ENCODE measurements around the gene PRELID1.
"Not testable (repeated sequence)": the region's sequence is repeated elsewhere in the genome, so short reads cannot be mapped to it uniquely, and the experiment has no call there.

Gene PRELID1, protein sequence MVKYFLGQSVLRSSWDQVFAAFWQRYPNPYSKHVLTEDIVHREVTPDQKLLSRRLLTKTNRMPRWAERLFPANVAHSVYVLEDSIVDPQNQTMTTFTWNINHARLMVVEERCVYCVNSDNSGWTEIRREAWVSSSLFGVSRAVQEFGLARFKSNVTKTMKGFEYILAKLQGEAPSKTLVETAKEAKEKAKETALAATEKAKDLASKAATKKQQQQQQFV

DNA sequence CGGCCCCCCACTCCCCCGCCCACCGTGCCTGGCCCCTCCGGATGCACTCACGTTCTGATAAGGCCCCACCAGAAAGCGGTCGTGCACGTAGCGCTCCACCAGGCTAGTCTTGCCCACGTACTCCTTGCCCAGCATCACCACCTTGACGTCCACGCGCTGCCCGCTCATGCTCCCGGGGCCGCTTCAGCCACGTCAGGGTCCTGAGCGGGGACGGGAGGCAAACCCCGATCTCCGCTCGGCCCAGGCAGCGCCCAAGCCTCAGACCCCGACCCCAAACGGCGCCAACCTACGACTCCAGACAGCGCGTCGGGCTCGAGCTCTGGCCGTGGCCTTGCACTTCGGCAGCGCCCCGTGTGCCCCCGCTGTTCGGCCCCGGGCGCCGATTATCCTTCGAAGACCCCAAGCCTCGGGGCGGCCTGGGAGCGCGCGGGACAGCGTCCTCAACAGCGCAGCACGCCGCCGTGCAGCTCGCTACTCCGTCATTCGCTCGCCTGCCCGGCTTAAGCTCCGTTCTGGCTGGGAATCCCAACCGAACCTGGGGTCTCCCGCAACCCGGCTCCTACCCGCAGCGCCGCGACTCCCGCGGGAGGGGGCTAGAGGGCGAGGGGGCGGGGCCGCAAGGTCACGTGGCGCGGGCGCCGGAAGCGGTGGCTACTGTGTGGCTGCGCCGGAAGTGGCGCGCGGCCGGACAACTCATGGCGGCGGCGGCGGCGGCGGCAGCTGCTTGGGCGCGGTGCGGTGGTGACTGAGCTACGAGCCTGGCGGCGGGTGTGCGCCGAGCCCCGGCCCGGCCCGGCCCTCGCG lies at the start of gene PRELID1, which contains the start of gene RAB24:
TSS of gene PRELID1 (plus strand) at position 679 of the 804 bp plus-strand sequence. CDS start 187 bp downstream, outside the sequence.
TSS of gene RAB24 (minus strand) at position 599 of the 804 bp plus-strand sequence. CDS start at position 168, 431 bp downstream.
- DNase-seq, result peak; percentile 8

- no peak for DNase-seq
Observed at GRCh38 chr5:177256296-177256695, 47.3 kb upstream of the PRELID1 start.

- DNase-seq, result not testable (repeated sequence)
Observed at GRCh38 chr5:177258711-177259110, 44.9 kb upstream of the PRELID1 start.

DNA sequence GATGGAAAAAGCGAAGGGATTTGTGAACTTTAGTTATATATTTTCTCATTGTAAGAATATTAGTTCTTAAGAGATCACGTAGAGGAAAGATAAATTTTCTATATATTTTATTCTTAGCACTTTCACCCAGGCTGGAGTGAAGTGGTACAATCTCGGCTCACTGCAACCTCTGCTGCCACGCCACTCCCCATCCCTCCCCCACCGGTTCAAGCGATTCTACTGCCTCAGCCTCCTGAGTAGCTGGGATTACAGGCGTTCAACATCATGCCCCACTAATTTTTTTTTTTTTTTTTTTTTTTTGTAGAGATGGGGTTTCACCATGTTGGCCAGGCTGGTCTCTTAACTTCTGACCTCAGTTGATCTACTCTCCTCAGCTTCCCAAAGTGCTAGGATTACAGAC lies 42.6 kb upstream of the PRELID1 start:
- DNase-seq, result no peak

- DNase-seq, result no peak
Observed at GRCh38 chr5:177261510-177261909, 42.1 kb upstream of the PRELID1 start.

DNA sequence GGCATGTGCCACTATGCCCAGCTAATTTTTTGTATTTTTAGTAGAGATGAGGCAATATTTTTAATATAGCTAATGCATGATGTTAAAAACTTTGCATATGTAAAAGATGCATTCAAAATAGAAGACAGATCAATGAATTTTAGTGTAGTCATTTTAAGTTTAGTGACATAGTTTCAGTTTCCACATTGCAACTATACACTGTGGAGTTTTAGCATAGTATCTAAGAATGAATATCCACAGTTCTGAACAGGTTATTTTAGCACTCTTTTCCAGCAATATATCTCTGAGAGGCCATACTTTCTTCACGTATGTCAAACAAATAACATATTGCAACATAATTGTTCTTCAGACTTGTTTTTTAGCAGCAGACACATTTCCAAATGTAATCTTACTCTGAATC lies 39.4 kb upstream of the PRELID1 start:
- no peak for DNase-seq

DNA sequence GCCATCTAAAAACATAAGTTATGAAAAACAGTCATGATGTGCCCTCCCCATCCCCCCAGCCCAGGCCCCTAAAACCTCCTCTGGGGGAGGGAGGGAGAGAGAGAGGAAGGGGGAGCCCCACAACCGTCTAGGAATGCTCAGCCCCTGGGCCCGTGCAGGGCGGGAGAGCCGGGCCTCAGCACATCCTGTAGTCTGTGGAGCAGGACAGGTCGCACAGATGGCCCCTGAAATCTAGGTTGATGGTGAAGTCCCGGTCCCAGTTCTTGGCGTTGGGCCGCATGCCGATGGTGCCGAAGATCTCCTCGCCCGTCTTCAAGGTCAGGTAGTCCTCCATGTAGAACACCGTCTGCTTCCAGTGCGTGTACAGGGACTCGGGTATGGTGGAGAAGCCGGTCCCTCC lies 38.2 kb upstream of the PRELID1 start:
- no peak for DNase-seq

DNA sequence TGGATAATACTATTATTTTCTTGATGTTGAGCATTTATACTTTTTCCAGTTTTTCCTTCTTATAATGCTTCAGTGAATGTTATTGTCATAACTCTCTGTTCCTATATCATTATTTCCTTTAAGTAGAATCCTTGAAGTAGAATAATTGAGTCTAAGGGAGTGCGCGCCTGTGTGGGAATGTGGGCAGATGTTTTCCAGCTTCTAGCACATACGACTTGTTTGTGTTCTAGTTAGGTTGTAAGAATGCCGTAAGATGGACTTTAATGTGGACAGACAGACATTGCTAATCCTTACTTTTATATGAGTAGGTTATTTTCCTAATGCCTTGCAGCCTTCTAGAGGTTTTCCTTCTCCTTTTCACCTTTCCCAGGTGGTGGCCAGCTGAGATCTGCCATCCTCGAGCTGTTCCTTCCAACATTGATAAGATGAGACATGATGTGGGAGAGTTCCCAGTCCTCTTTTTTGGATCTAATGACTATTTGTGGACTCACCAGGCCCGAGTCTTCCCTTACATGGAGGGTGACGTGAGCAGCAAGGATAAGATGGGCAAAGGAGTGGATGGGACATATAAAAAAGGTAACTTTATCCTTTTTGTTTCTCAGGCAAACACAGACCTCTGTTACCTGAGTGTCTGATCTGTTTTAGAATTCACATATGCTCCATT lies 34.2 kb upstream of the PRELID1 start:
- DNase-seq, result no peak

DNA sequence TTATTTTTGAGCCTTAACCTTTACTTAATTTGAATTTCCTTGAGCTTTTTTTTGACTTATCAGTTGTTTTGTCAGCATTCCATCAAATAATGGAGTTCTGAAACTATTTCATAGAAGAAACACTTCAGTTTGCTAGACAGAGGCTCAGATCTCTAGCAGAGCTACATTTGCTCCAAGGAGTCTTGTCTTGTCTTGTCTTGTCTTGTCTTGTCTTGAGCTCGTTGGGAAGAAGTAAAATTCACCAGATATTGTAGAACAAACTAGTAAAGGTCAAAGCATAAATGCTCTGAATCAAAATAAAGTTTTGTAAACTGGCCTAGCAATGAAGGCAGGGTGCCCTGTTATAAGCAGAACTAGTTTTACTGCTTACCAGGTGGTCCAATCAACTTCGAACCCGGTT lies 33.6 kb upstream of the PRELID1 start:
- DNase-seq, result no peak

DNA sequence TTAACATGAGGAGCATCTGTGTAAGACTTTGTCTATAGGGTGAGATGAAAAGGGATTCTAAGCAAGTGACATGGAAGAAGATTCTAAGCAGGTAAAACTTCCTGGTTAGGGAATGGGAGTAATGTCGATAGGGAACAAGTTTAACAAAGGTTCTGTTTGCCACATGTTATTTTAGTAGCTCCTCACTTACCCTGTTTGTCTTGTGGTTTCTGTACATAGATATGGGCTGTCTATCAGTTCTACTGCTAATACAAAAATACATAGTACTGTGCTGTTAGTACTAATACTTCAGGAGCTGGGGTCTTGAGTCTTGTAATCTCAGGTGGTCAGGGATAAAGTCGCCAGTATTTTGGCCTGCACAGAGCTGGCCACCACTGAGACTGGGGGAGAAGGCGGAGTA lies 32.9 kb upstream of the PRELID1 start:
- DNase-seq, result no peak

- DNase-seq, result no peak
Observed at GRCh38 chr5:177271113-177271512, 32.5 kb upstream of the PRELID1 start.

GRCh38 chr5:177275883-177276282 lies 27.7 kb upstream of the PRELID1 start:
- no peak for DNase-seq

GRCh38 chr5:177276886-177277285 lies 26.7 kb upstream of the PRELID1 start:
- DNase-seq, result no peak

- DNase-seq, result no peak
Observed at GRCh38 chr5:177288191-177288590, 15.4 kb upstream of the PRELID1 start.

GRCh38 chr5:177290816-177291596 lies 12.6 kb upstream of the PRELID1 start:
- DNase-seq, result no peak

GRCh38 chr5:177291735-177292134 lies 11.9 kb upstream of the PRELID1 start:
- DNase-seq, result no peak

DNA sequence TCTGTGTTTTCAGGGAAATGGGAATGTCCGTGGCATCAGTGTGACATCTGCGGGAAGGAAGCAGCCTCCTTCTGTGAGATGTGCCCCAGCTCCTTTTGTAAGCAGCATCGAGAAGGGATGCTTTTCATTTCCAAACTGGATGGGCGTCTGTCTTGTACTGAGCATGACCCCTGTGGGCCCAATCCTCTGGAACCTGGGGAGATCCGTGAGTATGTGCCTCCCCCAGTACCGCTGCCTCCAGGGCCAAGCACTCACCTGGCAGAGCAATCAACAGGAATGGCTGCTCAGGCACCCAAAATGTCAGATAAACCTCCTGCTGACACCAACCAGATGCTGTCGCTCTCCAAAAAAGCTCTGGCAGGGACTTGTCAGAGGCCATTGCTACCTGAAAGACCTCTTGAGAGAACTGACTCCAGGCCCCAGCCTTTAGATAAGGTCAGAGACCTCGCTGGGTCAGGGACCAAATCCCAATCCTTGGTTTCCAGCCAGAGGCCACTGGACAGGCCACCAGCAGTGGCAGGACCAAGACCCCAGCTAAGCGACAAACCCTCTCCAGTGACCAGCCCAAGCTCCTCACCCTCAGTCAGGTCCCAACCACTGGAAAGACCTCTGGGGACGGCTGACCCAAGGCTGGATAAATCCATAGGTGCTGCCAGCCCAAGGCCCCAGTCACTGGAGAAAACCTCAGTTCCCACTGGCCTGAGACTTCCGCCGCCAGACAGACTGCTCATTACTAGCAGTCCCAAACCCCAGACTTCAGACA lies 9.6 kb upstream of the PRELID1 start:
- DNase-seq, result no peak

GRCh38 chr5:177294632-177295031 lies 9.0 kb upstream of the PRELID1 start:
- no peak for DNase-seq

GRCh38 chr5:177295924-177296323 lies 7.7 kb upstream of the PRELID1 start:
- no peak for DNase-seq

GRCh38 chr5:177296581-177296980 lies 7.0 kb upstream of the PRELID1 start:
- peak; percentile 53 for DNase-seq

DNA sequence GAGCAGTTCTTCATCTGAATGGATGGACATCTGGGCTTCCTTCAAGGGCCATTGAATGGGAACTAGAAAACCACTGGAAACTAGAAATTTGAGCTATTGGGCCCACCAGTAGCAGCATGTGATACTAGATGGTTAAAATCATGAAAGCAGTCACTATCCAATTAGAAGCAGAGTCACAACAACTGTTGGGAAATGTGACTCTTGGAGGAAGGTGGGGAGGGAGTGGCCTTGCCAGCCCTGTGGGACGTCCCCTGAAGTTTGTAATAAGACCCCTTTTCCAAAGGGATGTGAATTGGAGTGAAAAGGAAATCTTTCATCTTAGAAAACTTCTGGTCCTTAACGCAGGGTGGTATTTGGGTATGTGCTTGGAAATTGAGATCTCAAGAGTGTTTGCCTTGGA lies 5.7 kb upstream of the PRELID1 start:
- DNase-seq, result no peak

DNA sequence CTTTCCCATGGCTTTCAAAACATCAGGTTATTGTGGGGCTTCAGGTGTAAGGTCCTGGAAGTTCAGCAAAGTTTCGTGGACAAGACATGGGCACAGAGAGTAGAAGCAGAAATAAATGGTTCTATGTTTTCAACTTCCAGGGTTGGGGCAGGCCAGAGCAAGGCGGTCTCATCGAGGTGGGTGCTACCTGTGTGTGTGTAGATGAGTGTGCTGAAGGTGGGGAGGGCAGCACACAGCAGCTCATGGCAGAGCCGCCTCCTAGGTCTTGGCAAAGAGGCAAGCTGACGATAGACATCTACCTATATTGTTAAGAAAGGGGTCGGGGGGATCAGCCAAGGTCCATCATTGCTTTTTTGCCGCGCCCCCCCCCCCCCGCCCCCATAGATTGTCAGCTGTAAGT lies 3.9 kb upstream of the PRELID1 start:
- no peak for DNase-seq

Measured in DMS153 (cell line).